Panc1 (cell line): ENCODE results near the gene STAB2. TPM values are rescaled to one million over a fixed set of nuclear protein-coding genes. Genes with fewer than 3 reads are reported as not detected.

Experiments
- ATAC-seq: fragments of 200-7000 bp; cut with Tn5 transposase; 2 replicates; pipeline ENCODE4 v1.9.1; 2020; ENCODE audit warnings: mild to moderate bottlenecking, moderate library complexity
- BruUV-seq: library from RNA; stranded (reverse); fragments of 400-500 nt; replicated peaks from 2 replicates; lab custom pipeline; 2021; lab: Mats Ljungman, UMichigan
- CTCF ChIA-PET: fragments of 300-600 bp; sonication (Branson Sonifier 250); formaldehyde crosslinking; loops from one replicate; lab custom pipeline; 2022; ENCODE audit warnings: antibody characterized with exemption; lab: Charles Lee
- POLR2A ChIA-PET: fragments of 300-600 bp; sonication (Branson Sonifier 250); formaldehyde crosslinking; loops from one replicate; lab custom pipeline; 2022; ENCODE audit warnings: antibody characterized with exemption; lab: Charles Lee
- DNase-seq: peaks from one replicate; pipeline ENCODE4 v3.0.0-alpha.2; 2010; ENCODE audit warnings: low read depth, low spot score
- H3K27ac ChIP-seq: 2 replicates; pipeline ENCODE4 v1.5.1; 2011; ENCODE audit warnings: mild to moderate bottlenecking, low read length, inconsistent platforms
- H3K27me3 ChIP-seq: fragments of 200-500 bp; sonication (Bioruptor generic); 2 replicates; pipeline ENCODE4 v1.6.0; 2014; ENCODE audit warnings: low read length, inconsistent platforms; ENCODE audit not compliant: control insufficient read depth, insufficient read depth
- H3K36me3 ChIP-seq: fragments of 200-500 bp; sonication (Bioruptor generic); 2 replicates; pipeline ENCODE4 v1.5.1; 2014; ENCODE audit warnings: inconsistent platforms, mild to moderate bottlenecking, low read length, moderate library complexity; ENCODE audit not compliant: control insufficient read depth, insufficient read depth
- H3K4me1 ChIP-seq: 2 replicates; pipeline ENCODE4 v1.5.1; 2011; ENCODE audit warnings: inconsistent platforms, mild to moderate bottlenecking, low read length, moderate library complexity; ENCODE audit not compliant: control insufficient read depth, insufficient read depth
- H3K4me3 ChIP-seq, 2 experiments: 2 replicates each; pipeline ENCODE4 v1.5.1; 2011 to 2012; ENCODE audit warnings: low read depth in 2 of 2, low read length in 2 of 2, mild to moderate bottlenecking in 2 of 2, inconsistent platforms in 1 of 2, moderate library complexity in 1 of 2
- H3K9me3 ChIP-seq: fragments of 200-500 bp; sonication (Bioruptor generic); 2 replicates; pipeline ENCODE4 v1.5.1; 2014; ENCODE audit warnings: low read depth, mild to moderate bottlenecking, inconsistent platforms, low read length, moderate library complexity; ENCODE audit not compliant: control insufficient read depth, insufficient read depth
- CTCF ChIP-seq: fragments of 450-650 bp; IDR thresholded peaks from 2 replicates; pipeline ENCODE4 v1.5.1; 2017; ENCODE audit warnings: mild to moderate bottlenecking
- POLR2AphosphoS5 ChIP-seq: IDR thresholded peaks from 2 replicates; pipeline ENCODE4 v1.6.1; 2012; ENCODE audit warnings: mild to moderate bottlenecking, low read depth, low read length, moderate library complexity
- SIN3A ChIP-seq: IDR thresholded peaks from 2 replicates; pipeline ENCODE4 v1.6.1; 2012; ENCODE audit warnings: low read depth, mild to moderate bottlenecking, low read length, moderate library complexity, borderline replicate concordance; ENCODE audit not compliant: insufficient read depth
- TCF7L2 ChIP-seq: IDR thresholded peaks from 2 replicates; pipeline ENCODE4 v1.6.1; 2011; ENCODE audit warnings: mild to moderate bottlenecking, low read depth, low read length, inconsistent platforms
- in situ Hi-C: cut with HindIII; loops from 2 replicates; pipeline ENCODE4 v1.10.0; 2016; ENCODE audit warnings: low sequenced_read_pairs, low pct_unique_long_range_greater_than_20kb
- intact Hi-C: fragments of 100-400 bp; cut with micrococcal nuclease; formaldehyde crosslinking; loops from one replicate; pipeline ENCODE4 v1.10.0; 2022; ENCODE audit not compliant: unreplicated experiment
- total RNA-seq: library from RNA; stranded (reverse); gene quantifications from one replicate; pipeline ENCODE4 v1.2.1, GENCODE V29; 2021; ENCODE audit not compliant: unreplicated experiment
- TF ChIP-seq, protein P1 (sequence below), 2 experiments: IDR thresholded peaks; 2 replicates each; pipeline ENCODE4 v1.6.1; 2011 to 2012; ENCODE audit warnings: low read depth in 2 of 2, control low read depth in 1 of 2, low read length in 1 of 2, mild to moderate bottlenecking in 1 of 2, moderate library complexity in 1 of 2; ENCODE audit not compliant: insufficient read depth in 1 of 2

Gene STAB2
- total RNA-seq, 1 experiment from 2014 or later, result not detected

- intact Hi-C loops, result no loop called here
- TF ChIP-seq, protein P1, sequence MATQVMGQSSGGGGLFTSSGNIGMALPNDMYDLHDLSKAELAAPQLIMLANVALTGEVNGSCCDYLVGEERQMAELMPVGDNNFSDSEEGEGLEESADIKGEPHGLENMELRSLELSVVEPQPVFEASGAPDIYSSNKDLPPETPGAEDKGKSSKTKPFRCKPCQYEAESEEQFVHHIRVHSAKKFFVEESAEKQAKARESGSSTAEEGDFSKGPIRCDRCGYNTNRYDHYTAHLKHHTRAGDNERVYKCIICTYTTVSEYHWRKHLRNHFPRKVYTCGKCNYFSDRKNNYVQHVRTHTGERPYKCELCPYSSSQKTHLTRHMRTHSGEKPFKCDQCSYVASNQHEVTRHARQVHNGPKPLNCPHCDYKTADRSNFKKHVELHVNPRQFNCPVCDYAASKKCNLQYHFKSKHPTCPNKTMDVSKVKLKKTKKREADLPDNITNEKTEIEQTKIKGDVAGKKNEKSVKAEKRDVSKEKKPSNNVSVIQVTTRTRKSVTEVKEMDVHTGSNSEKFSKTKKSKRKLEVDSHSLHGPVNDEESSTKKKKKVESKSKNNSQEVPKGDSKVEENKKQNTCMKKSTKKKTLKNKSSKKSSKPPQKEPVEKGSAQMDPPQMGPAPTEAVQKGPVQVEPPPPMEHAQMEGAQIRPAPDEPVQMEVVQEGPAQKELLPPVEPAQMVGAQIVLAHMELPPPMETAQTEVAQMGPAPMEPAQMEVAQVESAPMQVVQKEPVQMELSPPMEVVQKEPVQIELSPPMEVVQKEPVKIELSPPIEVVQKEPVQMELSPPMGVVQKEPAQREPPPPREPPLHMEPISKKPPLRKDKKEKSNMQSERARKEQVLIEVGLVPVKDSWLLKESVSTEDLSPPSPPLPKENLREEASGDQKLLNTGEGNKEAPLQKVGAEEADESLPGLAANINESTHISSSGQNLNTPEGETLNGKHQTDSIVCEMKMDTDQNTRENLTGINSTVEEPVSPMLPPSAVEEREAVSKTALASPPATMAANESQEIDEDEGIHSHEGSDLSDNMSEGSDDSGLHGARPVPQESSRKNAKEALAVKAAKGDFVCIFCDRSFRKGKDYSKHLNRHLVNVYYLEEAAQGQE (IDR thresholded peaks at IDR 0.05; ENCODE audit: insufficient read depth in 1 of 2, low read depth in 2 of 2, low read length in 1 of 2), result no peak
- TF ChIP-seq TCF7L2 (no peak), POLR2AphosphoS5 (no peak), SIN3A (no peak), CTCF (no peak)
- POLR2A ChIA-PET, result no interaction called here
- Histone ChIP-seq H3K27ac (no peak overlapping the region), H3K4me1 (no peaks in the 10 kb centered on the region), H3K27me3 (no peaks in the 10 kb centered on the region), H3K4me3 (no peak overlapping the region), H3K9me3 (no peaks in the 10 kb centered on the region), H3K36me3 (no peaks in the 10 kb centered on the region)
- CTCF ChIA-PET, result no interaction called here
- no TSS peak for BruUV-seq
- DNase-seq (no peak), ATAC-seq (no peak)
- in situ Hi-C loops, result no loop called here
Measured at GRCh38 chr12:103677341-103677740, 90.3 kb downstream of the STAB2 start.

GRCh38 chr12:103677905-103678304 is 90.8 kb downstream of the STAB2 start:
- Histone ChIP-seq H3K27me3 (no peaks in the 10 kb centered on the region), H3K27ac (no peak overlapping the region), H3K9me3 (no peaks in the 10 kb centered on the region), H3K4me1 (no peaks in the 10 kb centered on the region), H3K4me3 (no peak overlapping the region), H3K36me3 (no peaks in the 10 kb centered on the region)
- intact Hi-C loops, result no loop called here
- no peak for DNase-seq
- in situ Hi-C loops, result no loop called here
- ChIA-PET POLR2A (no interaction called here), CTCF (no interaction called here)
- no TSS peak for BruUV-seq
- ATAC-seq, result no peak
- TF ChIP-seq TCF7L2, result no peak
- TF ChIP-seq POLR2AphosphoS5, result no peak
- no peak for TF ChIP-seq SIN3A

- no peak overlapping the region for H3K27ac ChIP-seq
- BruUV-seq, result no TSS peak
- TF ChIP-seq CTCF, result no peak
- TF ChIP-seq TCF7L2, result no peak
- no peak for TF ChIP-seq POLR2AphosphoS5
- TF ChIP-seq, protein P1 (IDR thresholded peaks at IDR 0.05; ENCODE audit: insufficient read depth in 1 of 2, low read depth in 2 of 2, low read length in 1 of 2), result no peak
- TF ChIP-seq SIN3A, result no peak
- ChIA-PET CTCF (no interaction called here), POLR2A (no interaction called here)
- no peaks in the 10 kb centered on the region for H3K36me3 ChIP-seq
- intact Hi-C loops, result no loop called here
- peaks cover under 1% of the 10 kb centered on the region; the same call in 1 of the 2 replicates for H3K27me3 ChIP-seq
- no peak for DNase-seq
- H3K4me3 ChIP-seq, result no peak overlapping the region
- in situ Hi-C loops, result no loop called here
- no peaks in the 10 kb centered on the region for H3K4me1 ChIP-seq
- ATAC-seq, result no peak
- no peaks in the 10 kb centered on the region for H3K9me3 ChIP-seq
Measured at GRCh38 chr12:103679421-103680170, 92.5 kb downstream of the STAB2 start.
